UCSD-AML1 (cell line): Measurements from ENCODE around the gene IL13RA2.

Experiments
- DNase-seq: peaks from one replicate; lab custom pipeline; 2025; ENCODE audit not compliant: unreplicated experiment; lab: John Stamatoyannopoulos, UW

The IL13RA2 gene

DNA sequence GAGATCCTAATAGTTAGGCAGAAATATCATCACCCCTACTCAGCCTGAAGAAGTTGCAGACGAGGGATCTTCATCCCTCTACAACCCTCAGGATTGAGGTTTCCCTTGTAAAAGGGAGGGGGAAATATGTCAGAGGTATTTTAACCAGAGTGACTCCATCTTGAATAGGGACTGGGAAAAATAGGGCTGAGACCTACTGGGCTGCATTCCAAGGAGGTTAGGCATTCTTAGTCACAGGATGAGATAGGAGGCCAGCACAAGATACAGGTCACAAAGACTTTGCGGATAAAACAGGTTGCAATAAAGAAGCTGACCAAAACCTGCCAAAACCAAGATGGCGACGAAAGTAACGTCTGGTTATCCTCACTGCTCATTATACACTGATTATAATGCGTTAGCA lies 17.5 kb downstream of the IL13RA2 start:
- DNase-seq: no peak

DNA sequence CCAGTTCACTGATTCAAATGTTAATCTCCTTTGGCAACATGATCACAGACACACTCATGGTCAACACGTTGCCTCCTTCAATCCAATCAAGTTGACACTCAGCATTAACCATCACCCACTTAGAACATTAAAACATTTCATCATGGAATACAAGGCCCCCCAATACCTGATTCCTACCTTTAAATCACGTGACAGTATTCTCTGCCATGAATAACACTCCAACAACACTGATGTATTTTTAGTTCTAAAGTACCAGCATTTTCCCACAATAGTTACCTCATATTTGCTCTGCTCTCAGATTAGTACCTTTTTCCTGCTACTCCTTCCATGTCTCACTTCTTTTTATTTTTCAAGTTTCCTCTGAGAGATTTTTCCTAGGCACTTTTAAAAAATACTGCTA lies 19.6 kb downstream of the IL13RA2 start:
- no peak for DNase-seq

DNA sequence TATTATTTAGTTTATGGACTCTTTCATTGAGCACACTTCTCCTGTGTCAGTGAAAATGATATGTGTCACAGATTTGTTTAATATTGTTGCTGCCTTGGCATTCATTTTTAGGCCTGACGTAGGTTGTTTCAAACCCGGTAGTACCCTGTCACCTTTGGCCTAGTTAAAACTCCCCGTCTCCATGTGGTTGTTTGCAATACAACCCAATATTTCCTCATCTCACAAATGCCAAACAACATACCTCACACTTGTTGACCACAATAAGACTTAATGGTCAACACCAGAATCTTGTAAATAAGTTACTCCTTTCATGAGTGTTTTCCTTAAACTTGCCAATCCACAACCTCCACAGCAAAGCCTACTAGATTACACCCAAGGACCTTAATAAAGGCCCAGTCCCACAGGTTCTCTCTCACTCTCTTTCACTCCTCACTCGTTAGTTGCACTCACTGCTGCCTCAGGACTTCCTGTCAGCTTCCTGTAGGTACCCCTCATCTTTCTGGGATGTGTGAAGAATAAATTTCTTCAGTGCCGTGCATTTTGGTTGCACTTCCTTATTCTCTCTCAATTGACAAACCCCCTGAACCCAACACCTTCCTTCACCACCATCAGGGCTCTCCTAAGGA lies 31.3 kb downstream of the IL13RA2 start:
- no peak for DNase-seq

DNA sequence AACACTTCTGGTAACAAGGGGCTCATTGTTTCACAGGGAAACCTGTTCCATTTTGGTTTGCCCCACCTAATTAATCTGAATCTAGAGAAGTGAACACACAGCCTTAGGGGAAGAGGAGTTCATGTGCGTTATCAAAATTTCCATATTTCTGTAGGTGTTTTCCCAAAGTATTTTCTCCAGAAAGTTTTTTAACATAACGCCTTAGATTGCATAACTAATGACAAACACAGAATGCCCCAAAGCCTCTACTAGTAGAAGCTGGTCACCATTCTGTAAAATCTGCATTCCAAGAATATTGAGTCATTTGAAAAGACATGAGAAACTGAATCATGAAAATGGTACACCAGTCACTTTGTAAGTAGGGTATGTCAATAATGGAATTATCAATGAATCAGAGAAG lies 41.1 kb downstream of the IL13RA2 start:
- no peak for DNase-seq

DNA sequence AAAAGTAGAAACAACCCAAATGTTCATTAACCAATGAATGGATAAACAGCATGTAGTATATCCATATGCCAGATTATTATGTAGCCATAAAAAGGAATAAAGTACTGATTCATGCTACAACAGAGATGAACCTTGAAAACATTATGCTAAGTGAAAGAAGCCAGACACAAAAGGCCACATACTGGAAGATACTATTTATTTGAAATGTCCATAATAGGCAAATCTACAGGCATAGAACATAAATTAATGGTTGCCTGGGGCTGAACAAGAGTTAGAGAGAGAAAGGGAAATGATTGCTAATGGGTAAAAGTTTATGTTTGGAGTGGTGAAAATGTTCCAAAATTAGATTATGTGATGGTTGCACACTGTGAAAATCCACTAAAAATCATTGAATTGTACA lies 44.4 kb downstream of the IL13RA2 start:
- DNase-seq: no peak

DNA sequence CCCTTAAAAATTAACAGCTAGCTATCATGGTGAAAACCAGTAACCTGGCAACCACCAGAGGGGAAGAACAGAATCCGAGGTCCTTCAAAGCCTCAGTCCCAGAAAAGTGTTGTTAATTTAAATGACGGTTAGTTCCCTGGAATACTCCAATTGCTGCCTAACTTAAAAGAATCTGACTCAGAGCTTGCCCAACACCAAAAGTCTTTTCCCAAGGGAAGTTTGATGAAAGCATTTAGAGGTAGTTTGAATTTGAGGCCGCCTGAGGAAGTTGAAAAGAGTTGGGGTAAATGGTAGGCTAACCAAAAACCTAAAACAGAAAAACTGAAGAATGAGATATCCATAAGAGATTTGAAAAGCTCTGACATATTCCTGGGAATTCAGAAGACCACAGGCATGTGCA lies 46.6 kb downstream of the IL13RA2 start:
- DNase-seq: no peak

DNA sequence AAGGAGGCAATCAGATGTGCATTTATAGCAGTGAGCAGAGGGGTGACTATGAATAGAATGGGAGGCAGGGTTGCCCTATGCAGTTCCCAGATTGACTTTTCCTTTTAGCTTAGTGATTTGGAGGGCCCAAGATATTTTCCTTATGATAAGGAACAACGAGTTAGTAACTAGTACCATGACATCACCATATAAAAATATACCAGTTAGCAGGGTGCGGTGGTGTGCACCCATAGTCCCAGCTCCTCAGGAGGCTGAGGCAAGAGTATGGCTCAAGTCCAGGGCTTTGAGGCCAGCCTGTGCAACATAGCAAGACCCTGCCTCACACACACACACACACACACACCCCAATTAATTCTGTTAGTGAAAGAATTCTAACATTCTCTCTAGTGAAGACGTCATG lies 53.0 kb downstream of the IL13RA2 start:
- DNase-seq: no peak

DNA sequence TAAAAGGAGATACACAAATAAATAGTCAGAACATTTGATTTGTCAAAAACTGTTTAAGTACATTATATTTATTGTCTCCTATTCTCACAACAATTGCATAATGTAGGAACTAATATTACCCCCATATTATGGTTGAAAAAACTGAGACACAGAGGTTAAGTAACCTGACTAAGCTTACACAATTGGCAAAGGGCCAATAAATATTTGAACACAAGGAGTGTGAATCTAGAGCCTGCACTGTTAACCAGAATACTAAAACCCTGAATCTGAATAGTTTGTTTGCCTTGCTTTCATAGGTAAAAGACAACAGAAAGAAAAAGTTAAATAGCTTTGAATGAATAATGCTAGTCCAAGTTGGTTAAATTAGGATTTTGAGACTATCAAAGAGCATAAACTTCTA lies 55.2 kb downstream of the IL13RA2 start:
- DNase-seq: no peak

DNA sequence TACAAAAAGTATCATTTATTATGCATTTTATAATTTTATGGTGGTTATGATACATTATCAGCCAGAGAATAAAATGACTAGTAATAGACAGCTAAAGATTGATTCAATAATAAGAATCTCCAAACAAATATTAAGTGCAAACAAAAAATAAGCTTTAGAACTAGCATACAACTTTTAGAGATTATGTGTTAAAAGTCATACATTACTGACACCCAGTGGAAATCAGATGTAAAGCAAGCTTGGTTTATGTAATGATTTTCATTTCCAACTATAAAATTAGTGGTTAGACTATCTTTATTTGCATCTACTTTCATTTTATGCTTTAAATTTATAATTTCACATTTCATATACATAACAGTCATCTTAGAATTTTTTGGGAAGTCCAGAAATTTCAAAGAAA lies 57.7 kb downstream of the IL13RA2 start:
- no peak for DNase-seq
